ENCODE measurements around the gene TJP3. TPM values are rescaled to one million over a fixed set of nuclear protein-coding genes. Genes with fewer than 3 reads are reported as not detected.

Gene TJP3
- total and polyA plus RNA-seq, 2 experiments from 2014 or later: 18.2 to 23.9 TPM

DNA sequence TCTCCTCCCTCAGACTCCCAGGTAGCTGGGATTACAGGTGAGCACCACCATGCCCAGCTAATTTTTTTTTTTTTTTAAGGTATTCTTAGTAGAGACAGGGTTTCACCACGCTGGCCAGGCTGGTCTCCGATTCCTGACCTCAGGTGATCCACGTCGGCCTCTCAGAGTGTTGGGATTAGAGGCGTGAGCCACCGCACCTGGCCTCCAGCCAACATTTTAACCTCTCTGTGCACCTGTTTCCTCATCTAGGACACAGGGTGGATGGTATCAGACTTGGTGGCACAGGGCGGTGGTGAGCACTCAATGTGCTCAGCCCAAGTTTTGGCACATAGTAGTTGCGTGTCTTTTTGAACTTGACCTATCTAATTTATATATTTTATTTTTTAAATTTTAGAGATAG lies 40.8 kb downstream of the TJP3 start (continued):
- TF ChIP-seq, protein P1, sequence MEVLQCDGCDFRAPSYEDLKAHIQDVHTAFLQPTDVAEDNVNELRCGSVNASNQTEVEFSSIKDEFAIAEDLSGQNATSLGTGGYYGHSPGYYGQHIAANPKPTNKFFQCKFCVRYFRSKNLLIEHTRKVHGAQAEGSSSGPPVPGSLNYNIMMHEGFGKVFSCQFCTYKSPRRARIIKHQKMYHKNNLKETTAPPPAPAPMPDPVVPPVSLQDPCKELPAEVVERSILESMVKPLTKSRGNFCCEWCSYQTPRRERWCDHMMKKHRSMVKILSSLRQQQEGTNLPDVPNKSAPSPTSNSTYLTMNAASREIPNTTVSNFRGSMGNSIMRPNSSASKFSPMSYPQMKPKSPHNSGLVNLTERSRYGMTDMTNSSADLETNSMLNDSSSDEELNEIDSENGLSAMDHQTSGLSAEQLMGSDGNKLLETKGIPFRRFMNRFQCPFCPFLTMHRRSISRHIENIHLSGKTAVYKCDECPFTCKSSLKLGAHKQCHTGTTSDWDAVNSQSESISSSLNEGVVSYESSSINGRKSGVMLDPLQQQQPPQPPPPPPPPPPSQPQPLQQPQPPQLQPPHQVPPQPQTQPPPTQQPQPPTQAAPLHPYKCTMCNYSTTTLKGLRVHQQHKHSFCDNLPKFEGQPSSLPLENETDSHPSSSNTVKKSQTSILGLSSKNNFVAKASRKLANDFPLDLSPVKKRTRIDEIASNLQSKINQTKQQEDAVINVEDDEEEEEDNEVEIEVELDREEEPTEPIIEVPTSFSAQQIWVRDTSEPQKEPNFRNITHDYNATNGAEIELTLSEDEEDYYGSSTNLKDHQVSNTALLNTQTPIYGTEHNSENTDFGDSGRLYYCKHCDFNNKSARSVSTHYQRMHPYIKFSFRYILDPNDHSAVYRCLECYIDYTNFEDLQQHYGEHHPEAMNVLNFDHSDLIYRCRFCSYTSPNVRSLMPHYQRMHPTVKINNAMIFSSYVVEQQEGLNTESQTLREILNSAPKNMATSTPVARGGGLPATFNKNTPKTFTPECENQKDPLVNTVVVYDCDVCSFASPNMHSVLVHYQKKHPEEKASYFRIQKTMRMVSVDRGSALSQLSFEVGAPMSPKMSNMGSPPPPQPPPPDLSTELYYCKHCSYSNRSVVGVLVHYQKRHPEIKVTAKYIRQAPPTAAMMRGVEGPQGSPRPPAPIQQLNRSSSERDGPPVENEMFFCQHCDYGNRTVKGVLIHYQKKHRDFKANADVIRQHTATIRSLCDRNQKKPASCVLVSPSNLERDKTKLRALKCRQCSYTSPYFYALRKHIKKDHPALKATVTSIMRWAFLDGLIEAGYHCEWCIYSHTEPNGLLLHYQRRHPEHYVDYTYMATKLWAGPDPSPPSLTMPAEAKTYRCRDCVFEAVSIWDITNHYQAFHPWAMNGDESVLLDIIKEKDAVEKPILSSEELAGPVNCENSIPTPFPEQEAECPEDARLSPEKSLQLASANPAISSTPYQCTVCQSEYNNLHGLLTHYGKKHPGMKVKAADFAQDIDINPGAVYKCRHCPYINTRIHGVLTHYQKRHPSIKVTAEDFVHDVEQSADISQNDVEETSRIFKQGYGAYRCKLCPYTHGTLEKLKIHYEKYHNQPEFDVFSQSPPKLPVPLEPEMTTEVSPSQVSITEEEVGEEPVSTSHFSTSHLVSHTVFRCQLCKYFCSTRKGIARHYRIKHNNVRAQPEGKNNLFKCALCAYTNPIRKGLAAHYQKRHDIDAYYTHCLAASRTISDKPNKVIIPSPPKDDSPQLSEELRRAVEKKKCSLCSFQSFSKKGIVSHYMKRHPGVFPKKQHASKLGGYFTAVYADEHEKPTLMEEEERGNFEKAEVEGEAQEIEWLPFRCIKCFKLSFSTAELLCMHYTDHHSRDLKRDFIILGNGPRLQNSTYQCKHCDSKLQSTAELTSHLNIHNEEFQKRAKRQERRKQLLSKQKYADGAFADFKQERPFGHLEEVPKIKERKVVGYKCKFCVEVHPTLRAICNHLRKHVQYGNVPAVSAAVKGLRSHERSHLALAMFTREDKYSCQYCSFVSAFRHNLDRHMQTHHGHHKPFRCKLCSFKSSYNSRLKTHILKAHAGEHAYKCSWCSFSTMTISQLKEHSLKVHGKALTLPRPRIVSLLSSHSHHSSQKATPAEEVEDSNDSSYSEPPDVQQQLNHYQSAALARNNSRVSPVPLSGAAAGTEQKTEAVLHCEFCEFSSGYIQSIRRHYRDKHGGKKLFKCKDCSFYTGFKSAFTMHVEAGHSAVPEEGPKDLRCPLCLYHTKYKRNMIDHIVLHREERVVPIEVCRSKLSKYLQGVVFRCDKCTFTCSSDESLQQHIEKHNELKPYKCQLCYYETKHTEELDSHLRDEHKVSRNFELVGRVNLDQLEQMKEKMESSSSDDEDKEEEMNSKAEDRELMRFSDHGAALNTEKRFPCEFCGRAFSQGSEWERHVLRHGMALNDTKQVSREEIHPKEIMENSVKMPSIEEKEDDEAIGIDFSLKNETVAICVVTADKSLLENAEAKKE (CRISPR knock-in tag; IDR thresholded peaks at IDR 0.05): no peak
- TF ChIP-seq, protein P2, sequence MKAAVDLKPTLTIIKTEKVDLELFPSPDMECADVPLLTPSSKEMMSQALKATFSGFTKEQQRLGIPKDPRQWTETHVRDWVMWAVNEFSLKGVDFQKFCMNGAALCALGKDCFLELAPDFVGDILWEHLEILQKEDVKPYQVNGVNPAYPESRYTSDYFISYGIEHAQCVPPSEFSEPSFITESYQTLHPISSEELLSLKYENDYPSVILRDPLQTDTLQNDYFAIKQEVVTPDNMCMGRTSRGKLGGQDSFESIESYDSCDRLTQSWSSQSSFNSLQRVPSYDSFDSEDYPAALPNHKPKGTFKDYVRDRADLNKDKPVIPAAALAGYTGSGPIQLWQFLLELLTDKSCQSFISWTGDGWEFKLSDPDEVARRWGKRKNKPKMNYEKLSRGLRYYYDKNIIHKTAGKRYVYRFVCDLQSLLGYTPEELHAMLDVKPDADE (IDR thresholded peaks at IDR 0.05): no peak
- TF ChIP-seq CREB1 (CRISPR knock-in tag; IDR thresholded peaks at IDR 0.05; ENCODE audit: low read depth) (no peak), ZNF331 (CRISPR knock-in tag; IDR thresholded peaks at IDR 0.05; ENCODE audit: low read depth) (no peak), JUNB (IDR thresholded peaks at IDR 0.05; ENCODE audit: unreplicated experiment) (no peak), STAT1 (IDR thresholded peaks at IDR 0.05; ENCODE audit: unreplicated experiment) (no peak)
- TF ChIP-seq, protein P3, sequence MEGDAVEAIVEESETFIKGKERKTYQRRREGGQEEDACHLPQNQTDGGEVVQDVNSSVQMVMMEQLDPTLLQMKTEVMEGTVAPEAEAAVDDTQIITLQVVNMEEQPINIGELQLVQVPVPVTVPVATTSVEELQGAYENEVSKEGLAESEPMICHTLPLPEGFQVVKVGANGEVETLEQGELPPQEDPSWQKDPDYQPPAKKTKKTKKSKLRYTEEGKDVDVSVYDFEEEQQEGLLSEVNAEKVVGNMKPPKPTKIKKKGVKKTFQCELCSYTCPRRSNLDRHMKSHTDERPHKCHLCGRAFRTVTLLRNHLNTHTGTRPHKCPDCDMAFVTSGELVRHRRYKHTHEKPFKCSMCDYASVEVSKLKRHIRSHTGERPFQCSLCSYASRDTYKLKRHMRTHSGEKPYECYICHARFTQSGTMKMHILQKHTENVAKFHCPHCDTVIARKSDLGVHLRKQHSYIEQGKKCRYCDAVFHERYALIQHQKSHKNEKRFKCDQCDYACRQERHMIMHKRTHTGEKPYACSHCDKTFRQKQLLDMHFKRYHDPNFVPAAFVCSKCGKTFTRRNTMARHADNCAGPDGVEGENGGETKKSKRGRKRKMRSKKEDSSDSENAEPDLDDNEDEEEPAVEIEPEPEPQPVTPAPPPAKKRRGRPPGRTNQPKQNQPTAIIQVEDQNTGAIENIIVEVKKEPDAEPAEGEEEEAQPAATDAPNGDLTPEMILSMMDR (conservative IDR thresholded peaks at IDR 0.05; ENCODE audit: low read depth in 2 of 2): no peak

Data from GM23338 (cell line).